HG03439 (cell line): ENCODE data around the gene CCDC102B.
"Not testable (repeated sequence)": the region's sequence is repeated elsewhere in the genome, so short reads cannot be mapped to it uniquely, and the experiment has no call there.

ENCODE experiments used
- ATAC-seq: cut with Tn5 transposase; IDR thresholded peaks from one replicate; pipeline ENCODE4 v1.9.1; 2021; ENCODE audit warnings: mild to moderate bottlenecking, moderate library complexity; ENCODE audit not compliant: unreplicated experiment

The CCDC102B gene

DNA sequence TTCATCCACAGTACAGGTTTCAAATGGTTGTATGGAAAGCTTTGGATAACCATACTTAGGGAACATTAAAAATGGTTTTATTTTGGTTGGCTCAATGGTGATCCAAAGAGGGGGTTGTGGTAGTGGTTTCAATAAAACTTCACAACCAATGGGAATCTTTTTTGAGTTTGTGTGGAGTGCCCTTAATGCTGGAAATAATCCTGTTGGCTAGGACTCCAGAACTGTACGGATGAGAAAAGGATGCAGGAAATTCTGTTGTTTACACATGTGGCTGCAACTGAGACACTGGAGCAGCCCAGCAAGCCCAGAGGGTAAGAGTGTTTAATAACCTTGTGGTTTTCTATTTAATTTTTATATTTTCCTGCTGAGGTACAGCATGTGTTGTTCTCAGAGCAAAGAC is at the start of gene CCDC102B:
TSS of gene CCDC102B (plus strand) at position 210 of the 400 bp plus-strand sequence. CDS start 38,684 bp downstream, outside the sequence.
- no peak for ATAC-seq

DNA sequence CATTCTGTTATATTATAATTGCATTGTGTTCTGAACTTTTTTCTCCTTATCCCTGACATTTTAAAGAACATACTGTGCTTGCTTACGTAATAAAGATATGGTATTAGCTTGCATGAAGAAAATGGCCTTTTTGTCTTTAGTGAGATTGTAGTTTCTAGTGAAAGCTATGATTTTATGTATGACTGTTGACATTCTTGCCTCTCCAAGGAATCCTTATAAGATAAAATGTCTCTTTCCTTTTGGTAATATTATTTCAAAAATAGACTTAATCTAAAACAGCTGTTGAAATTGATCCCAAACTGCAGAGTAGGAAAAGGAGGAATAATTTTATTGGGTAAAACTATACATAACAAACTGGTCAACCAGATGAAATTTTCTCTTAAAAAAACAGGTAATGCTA is 40.8 kb upstream of the CCDC102B start:
- ATAC-seq = no peak

DNA sequence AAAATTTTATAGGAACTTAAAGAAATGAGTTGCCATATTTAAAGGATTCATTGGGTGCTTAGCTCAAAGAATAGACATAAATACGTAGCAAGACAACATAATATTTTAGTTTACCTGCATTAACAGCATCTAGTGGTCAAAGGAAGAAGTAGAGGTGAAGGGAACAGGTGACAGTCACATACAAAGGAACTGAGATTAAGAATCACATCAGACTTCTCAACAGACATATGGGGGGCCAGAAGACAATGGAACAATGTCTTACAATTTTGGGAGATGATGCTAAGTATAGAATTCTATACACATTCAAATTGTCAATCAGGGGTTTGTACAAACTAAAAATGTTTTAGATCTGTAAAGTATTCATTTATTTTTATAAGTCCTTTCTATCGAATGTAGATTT is 38.6 kb upstream of the CCDC102B start:
- no peak for ATAC-seq

DNA sequence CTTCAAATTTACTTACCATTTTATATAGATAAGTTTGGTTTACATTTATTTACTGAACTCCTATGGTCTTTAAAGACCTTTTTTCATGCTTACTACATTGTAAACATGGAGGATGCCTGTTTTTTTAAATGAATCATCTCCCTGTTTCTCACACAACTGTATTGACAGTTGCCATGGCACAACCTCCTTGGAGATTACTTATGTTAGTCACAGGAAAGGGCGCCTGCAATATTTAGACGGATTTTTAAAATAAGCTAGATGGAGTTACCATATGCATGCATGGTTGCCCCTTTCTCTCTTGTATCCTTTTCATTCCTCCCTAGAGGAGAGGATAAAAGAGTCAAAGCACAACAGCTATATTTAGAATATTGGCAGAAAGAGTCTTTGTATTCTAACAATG is 34.8 kb upstream of the CCDC102B start:
- no peak for ATAC-seq

DNA sequence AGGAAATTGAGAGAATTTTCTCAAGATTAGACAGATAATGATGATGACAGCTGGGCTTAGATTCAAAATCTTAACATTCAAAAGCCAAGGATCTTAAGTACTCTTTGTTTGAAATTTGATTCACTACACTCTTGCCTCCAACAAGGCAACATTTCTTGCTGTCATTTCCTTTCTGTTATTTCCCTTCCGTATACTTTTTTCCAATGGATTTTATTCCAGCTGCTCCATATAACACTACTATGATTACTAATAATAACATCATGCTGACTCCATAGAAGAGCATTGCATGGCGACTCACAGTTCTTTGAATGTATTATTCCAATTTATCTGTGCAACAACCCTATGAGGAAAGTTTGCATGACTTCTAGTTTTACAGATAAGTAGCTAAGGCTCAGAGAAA is 33.9 kb upstream of the CCDC102B start:
- ATAC-seq = no peak

DNA sequence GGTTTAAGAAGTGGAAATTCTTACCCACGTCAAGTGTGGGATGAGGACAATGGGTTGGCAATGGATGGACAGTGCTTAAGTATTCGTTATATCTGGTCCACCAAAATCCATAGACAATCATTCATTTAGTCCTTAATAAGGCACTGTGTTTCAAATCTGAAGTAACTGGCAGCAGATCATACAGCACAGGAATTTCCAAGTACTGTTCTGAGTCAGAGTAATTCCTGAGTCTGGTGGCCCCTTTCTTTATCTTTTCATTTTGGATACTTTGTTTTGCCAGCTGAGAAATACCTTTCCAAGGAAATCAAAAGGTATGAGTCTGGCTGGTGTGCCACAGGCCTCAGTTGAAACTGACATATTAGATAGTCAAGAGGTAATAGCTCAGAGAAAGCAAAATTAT is 31.4 kb upstream of the CCDC102B start:
- ATAC-seq = no peak

DNA sequence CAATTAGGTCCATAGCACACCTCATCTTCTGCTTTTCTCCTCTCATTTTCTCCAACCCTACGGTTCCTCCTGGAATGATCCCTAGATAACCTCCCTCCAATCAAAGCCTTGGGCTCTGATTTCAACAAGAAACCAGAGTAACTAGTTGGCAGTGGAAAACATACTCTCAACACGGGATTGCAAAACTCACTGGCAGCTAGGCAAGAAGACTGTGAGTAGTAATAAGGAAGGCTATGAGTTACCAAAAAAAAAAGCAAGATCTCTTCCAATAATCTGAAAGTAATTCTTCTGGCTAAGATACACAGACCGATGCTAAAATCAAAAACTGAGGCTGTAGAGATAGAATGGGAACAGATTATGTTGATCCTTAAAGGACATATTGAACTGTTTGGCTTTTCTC is 28.4 kb upstream of the CCDC102B start:
- no peak for ATAC-seq

DNA sequence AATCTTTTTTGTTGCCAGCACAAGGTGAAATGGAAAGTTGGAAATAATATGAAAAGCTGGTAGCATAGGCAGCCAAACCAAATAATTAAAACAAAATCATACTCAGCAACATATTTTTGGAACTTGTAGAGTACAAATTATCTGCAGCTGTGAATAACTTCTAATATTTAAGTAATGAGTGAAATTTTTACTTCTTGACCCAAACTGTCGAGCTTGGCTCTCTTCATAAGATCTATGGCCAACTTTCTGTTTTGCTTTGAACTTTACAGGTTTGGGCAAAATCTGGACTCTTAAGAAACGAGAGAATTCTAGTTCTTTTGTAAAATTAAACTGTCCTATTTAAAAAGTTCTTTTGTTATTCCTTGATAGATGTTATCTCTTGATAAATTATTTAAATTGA is 25.6 kb upstream of the CCDC102B start:
- no peak for ATAC-seq

DNA sequence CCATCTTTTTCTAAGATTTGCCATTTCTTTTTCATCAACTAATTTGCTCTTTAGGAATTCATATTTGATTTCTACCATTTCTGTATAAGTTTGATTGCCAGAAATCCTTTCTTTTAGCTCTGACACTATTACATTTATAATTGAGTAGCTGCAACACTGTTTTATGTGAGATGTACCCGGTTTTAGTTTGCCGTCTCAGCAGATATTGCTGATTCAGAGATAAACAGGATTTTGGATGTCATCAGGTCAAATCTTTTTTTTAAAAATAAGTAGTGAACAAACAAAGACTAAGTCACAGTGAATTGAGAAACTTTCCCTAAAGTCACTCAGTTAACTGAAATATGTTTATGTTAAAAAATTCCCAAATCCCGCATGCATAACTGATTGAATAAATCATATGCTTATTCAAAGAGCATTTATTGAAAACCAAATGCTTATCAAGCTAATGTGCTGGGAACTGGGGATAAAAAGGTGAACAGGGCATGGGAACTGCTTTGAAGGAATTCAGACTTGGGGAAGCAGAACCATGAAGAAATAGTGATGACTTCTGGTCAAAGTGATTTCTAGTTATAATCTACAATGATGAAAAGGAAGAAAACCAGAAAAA is 19.5 kb upstream of the CCDC102B start:
- ATAC-seq = no peak

DNA sequence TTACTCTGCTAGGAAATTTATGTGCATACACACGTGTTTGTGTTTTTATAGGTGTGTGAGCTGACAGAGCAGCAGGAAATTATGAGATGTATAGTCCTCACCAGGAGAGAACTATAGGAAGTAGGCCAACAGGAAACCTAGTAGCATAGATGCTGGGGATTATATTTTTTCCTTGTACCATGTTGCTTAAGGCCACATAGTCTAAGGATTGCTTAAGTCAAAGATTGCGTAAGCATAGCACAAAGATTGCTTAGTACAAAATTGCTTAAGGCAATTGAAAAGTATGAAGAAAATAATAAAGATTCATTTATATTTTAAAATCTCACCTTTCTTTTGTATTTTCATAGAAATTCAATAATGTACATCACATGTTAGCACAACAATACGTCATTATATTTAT is 18.7 kb upstream of the CCDC102B start:
- ATAC-seq = no peak

DNA sequence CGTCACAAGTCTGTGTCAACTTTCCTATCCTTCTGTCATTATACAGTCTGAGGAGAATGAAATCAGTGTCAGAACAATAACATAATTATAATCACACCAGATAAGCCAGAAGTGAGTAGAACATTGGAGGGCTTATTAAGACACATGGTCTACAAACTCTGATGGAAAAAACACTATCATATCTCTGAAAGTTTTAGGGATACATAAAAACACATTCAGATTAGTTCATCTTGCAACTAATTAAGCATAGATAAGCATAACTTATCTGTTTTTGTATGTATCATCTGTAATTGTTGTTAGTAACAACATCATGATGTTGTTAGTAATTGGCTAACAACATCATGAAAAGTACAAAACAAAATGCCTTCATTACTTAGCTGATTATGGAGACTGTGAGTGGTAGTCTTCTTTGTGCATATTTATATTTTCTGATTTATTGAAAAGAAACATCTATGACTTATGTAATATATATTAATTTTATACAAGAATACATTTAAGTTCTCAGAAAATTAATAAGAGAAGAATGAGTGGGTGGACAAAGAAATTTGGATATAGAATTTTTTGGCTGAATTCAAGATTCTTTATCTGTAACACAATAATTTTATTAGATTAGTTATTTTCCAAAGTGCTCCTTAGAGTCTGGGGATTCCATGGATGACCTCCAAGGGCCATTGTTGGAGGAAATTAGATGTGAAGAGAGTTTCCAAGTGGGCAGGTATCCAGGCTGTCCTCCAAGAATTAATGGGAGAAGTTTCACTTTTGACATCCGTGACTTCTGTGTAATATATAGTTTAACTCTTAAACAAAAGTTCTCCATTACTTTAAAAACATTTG is 16.9 kb upstream of the CCDC102B start:
- ATAC-seq = no peak

DNA sequence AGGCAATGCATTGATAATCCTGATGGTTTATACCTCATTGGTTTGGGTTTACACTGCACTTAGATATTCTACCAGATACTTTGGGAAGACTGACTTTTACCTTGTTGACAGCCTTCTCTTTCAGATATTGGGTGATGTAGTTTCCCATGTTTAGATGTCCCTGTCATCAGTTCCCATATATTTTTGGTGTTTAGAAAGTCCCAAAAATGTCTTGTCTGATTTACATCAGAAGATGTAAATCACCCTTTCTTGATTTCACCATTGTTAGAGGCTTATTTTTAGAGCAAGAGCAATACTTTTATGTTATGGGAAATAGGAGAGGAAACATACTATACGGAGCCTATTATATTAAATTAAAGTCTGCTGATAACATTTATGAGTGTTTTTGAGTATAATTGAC is 14.4 kb upstream of the CCDC102B start:
- no peak for ATAC-seq

DNA sequence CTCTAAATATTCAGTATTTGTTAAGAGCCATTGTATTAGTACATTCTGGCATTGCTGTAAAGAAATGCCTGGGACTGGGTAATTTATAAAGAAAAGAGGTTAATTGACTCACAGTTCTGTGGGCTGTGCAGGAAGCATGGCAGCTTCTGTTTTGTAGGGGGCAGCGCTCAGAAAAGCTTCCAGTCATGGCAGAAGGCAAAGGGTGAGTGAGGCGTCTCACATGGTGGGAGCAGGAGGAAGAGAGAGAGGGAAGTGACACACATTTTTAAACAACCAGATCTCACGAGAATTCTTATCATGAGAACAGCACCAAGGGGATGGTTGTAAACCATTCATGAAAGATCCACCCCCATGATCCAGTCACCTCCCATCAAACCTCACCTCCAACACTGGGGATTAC is 13.8 kb upstream of the CCDC102B start:
- ATAC-seq = no peak

DNA sequence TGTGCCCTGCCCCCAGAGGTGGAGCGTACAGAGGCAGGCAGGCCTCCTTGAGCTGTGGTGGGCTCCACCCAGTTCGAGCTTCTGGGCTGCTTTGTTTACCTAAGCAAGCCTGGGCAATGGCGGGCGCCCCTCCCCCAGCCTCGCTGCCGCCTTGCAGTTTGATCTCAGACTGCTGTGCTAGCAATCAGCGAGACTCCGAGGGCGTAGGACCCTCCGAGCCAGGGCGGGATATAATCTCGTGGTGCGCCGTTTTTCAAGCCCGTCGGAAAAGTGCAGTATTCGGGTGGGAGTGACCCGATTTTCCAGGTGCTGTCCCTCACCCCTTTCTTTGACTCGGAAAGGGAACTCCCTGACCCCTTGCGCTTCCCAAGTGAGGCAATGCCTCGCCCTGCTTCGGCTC is 7.6 kb upstream of the CCDC102B start:
- not testable (repeated sequence) for ATAC-seq

DNA sequence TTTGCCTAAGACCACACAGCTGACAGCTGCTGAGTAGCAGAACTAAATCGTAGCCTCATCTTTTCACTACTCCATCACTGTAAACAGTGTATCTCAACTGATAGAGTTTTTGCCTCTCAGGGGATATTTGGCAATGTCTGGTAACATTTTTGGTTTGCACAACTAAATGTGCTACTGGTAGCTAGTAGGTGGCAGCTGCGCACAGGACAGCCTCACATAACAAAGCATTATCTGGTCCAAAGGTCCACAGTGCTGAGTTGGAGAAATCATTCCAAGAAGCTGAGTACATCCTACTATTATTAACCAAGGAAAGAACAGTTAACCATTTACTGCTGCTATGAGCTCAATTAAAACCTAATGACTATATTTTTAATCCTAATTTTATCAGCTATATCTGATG is 6.1 kb upstream of the CCDC102B start:
- ATAC-seq = no peak

DNA sequence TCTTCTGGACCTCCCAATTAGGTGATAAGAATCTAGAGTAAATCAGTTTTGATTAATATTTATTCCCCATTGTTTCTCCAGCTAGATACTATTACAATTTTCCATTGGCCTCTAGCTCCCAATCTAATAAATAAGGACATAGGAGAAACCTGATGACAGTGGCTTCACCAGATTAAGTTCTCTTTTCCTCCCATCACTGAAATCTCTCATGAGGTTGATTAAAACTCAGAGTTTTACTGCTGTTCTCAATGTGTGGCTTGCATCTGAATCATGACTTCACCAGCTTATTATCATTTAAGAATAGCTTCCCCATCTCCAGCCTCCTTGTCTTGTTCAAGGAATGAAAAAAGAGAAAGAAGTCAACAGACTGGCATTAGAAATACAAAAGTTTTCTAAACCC is 3.9 kb upstream of the CCDC102B start:
- ATAC-seq = no peak

DNA sequence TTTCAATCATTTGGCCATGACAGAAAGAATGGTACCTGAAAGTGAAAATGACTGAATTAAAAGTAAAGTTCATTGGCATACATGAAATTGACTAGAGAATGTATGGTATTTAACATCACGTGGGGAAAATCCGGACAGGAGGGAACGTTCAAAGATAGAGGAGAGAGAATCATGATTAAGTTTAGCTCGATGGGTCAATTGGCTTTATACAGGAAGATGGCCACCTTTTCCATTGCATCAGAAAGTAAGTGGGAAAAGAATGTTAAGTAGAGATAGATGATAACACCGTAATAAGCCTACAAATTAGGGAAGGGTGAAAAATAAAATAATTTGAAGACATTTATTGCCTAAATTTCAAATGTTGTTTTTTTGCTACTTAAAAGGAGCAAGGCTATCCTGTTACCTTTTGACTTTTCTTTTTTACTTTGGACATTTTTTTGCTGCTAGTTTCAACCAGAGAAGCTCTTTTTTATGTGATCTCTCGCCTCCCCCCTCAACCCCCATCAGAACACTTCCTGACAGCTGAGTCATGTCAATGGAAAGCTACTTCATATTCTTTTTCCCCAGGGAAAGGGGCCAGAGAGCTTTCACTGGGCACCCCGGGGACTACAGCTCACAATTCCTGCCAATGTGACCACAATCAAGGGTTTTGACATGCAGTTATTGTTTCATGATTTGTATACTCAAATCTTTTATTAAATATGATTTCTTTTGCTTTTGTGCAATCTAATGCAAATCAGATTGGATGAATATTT is 767 bp upstream of the CCDC102B start:
- no peak for ATAC-seq

DNA sequence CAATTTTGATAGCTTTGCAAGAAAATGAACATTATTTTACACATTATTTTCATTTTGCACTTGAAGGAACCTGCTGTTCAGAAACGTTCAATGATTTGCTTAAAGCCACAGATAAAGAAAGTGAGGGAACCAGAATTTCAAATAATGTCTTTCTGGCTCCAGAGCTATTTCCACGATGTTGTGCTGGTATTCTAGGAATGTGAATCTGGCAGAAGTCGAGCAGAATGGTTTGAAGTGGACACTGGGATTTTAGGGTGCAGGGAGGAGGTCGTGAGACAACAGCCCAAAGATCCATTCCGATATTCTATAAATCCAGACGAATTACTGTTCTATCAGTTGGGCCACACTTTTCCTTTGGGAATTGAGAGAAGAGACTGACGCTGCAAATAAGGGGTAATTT is 2.2 kb downstream of the CCDC102B start:
- no peak for ATAC-seq

DNA sequence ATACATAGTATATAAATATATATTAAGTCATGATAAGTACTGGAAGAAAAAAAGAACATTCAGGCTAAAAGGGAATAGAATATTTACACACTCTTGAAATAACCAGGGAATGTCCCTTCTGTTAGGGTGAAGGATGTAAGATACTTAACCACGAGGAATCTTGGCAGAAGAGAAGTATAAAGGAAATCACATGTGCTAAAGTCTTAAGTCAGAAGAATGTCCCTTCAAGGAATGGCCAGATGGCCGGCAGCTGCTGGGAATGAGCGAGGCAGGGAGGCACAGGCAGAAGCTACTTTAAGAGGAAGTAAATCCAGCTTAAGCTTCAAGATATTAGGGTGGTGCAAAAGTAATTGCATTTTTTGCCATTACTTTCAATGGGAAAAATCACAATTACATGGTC is 5.5 kb downstream of the CCDC102B start:
- no peak for ATAC-seq

DNA sequence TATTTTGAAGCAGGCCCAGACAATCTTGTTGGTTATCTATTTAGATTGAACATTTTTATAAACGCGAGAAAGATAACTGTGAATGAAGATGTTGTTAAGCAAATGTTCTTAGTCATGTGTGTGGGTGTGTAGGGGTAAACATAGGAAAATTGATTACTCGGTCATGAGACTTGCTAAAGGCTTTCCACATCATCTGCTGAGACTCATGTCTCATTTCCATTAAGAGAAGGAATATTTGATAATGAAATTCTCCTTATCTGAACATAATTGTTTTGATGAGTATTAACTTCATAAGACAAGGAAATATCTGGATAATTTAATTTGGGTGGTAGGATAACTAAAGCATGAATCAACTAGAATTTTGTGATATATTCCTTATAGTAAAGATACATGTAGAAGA is 19.7 kb downstream of the CCDC102B start:
- no peak for ATAC-seq

DNA sequence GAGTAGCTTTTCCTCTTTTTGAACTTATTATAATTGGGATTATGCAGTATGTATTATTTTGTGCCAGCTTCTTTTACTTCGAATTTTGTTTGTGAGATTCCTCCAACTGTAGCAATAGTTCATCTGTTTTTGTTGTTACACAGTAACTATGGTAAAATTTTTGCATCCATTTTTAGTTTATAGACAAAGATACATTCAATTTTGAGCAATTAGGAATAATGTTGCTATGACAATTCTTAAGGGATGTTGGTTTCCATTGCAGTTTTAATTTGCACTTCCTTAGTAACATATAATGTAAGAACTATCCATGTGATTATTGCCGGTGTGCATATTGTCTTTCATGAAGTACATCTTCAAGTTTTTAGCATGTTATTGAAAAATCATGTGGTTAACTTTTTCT is 20.7 kb downstream of the CCDC102B start:
- no peak for ATAC-seq

DNA sequence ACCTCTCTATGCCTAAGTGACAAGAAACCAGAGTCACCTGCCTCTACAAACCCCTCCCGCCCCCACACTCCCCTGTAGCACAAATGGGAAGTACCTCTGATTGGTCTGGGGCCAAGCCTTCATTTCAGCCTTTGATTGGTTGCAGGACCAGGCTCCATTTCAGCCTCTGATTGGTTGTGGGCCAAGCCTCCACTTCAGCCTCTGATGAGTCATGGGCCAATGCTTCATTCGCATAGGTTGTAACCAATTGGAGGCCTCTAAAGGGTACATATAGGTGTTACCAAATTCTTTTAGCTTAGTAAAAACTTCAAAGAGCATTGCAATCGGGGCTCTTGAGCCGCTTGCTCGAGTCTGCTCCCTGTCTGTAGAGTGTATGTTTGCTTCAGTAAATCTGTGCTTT is 25.0 kb downstream of the CCDC102B start:
- ATAC-seq = no peak
